ENCODE data around the gene SUSD4. TPM values are rescaled to one million over a fixed set of nuclear protein-coding genes. Genes with fewer than 3 reads are reported as not detected.

Gene SUSD4
- total RNA-seq, 1 experiment from 2014 or later: 31.4 TPM

GRCh38 chr1:223226271-223226670 is 137.7 kb downstream of the SUSD4 start:
- Mint-ChIP-seq H3K4me1 (ENCODE audit: low read depth, unreplicated experiment) (no peaks in the 10 kb centered on the region), H3K9me3 (ENCODE audit: unreplicated experiment) (no peaks in the 10 kb centered on the region), H3K4me3 (ENCODE audit: unreplicated experiment) (no peak overlapping the region), H3K27me3 (ENCODE audit: insufficient read depth, unreplicated experiment) (no peaks in the 10 kb centered on the region), H3K36me3 (ENCODE audit: insufficient read depth, unreplicated experiment) (peaks cover 14% of the 10 kb centered on the region), H3K27ac (ENCODE audit: unreplicated experiment) (no peak overlapping the region)
- Histone ChIP-seq H3K9me3 (no peaks in the 10 kb centered on the region), H3K4me3 (ENCODE audit: low read depth, low read length) (no peak overlapping the region), H3K27me3 (replicated peaks; ENCODE audit: control insufficient read depth, insufficient read depth, low read length) (no peaks in the 10 kb centered on the region), H3K36me3 (ENCODE audit: control insufficient read depth, insufficient read depth, low read length) (no peaks in the 10 kb centered on the region), H3K4me1 (no peaks in the 10 kb centered on the region)
- intact Hi-C loops (cut with micrococcal nuclease; ENCODE audit: unreplicated experiment): no loop called here
- POLR2A ChIA-PET: no interaction called here
- no peak for TF ChIP-seq CTCF (IDR thresholded peaks at IDR 0.05; ENCODE audit: insufficient read depth in 1 of 2, low read depth in 1 of 2, low read length in 1 of 2, severe bottlenecking in 1 of 2, unreplicated experiment in 1 of 2)
- DNase-seq: no peak
- no TSS peak for BruUV-seq (replicated peaks)
- CTCF ChIA-PET: no interaction called here

GRCh38 chr1:223225481-223225880 is 138.5 kb downstream of the SUSD4 start:
- BruUV-seq (replicated peaks): no TSS peak
- no peak overlapping the region for H3K4me3 Mint-ChIP-seq (ENCODE audit: unreplicated experiment)
- intact Hi-C loops (cut with micrococcal nuclease; ENCODE audit: unreplicated experiment): no loop called here
- no peak for TF ChIP-seq CTCF (IDR thresholded peaks at IDR 0.05; ENCODE audit: insufficient read depth in 1 of 2, low read depth in 1 of 2, low read length in 1 of 2, severe bottlenecking in 1 of 2, unreplicated experiment in 1 of 2)
- H3K36me3 ChIP-seq (ENCODE audit: control insufficient read depth, insufficient read depth, low read length): no peaks in the 10 kb centered on the region
- no peak overlapping the region for H3K27ac Mint-ChIP-seq (ENCODE audit: unreplicated experiment)
- no peaks in the 10 kb centered on the region for H3K9me3 ChIP-seq
- H3K9me3 Mint-ChIP-seq (ENCODE audit: unreplicated experiment): no peaks in the 10 kb centered on the region
- H3K4me1 Mint-ChIP-seq (ENCODE audit: low read depth, unreplicated experiment): no peaks in the 10 kb centered on the region
- no peaks in the 10 kb centered on the region for H3K27me3 Mint-ChIP-seq (ENCODE audit: insufficient read depth, unreplicated experiment)
- H3K27me3 ChIP-seq (replicated peaks; ENCODE audit: control insufficient read depth, insufficient read depth, low read length): no peaks in the 10 kb centered on the region
- H3K4me3 ChIP-seq (ENCODE audit: low read depth, low read length): no peak overlapping the region
- POLR2A ChIA-PET: no interaction called here
- DNase-seq: no peak
- peaks cover 22% of the 10 kb centered on the region for H3K36me3 Mint-ChIP-seq (ENCODE audit: insufficient read depth, unreplicated experiment)
- CTCF ChIA-PET: no interaction called here
- no peaks in the 10 kb centered on the region for H3K4me1 ChIP-seq

DNA sequence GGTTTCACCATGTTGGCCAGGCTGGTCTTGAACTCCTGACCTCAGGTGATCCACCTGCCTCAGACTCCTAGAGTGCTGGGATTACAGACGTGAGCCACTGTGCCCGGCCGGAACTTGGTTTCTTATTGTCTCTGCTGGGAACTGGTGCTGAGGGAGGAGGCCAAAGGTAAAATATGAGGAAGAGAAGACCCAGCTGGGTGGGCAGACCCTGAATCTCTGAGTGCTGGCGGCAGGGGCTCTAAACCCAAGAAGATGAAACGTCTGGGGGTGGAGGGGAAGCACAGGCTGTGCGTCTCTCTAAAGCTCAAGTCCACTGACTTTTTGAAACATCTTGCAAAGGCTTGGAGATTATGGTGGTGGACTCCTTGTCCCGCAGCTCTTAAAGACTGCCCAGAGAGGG is 138.9 kb downstream of the SUSD4 start:
- DNase-seq: no peak
- TF ChIP-seq CTCF (IDR thresholded peaks at IDR 0.05; ENCODE audit: insufficient read depth in 1 of 2, low read depth in 1 of 2, low read length in 1 of 2, severe bottlenecking in 1 of 2, unreplicated experiment in 1 of 2): no peak
- Histone ChIP-seq H3K4me1 (no peaks in the 10 kb centered on the region), H3K36me3 (ENCODE audit: control insufficient read depth, insufficient read depth, low read length) (no peaks in the 10 kb centered on the region), H3K9me3 (no peaks in the 10 kb centered on the region; the same call in 1 of the 2 replicates), H3K4me3 (ENCODE audit: low read depth, low read length) (no peak overlapping the region), H3K27me3 (replicated peaks; ENCODE audit: control insufficient read depth, insufficient read depth, low read length) (no peaks in the 10 kb centered on the region)
- POLR2A ChIA-PET: no interaction called here
- Mint-ChIP-seq H3K4me1 (ENCODE audit: low read depth, unreplicated experiment) (no peaks in the 10 kb centered on the region), H3K4me3 (ENCODE audit: unreplicated experiment) (no peak overlapping the region), H3K9me3 (ENCODE audit: unreplicated experiment) (peaks cover 3% of the 10 kb centered on the region), H3K27ac (ENCODE audit: unreplicated experiment) (no peak overlapping the region), H3K27me3 (ENCODE audit: insufficient read depth, unreplicated experiment) (no peaks in the 10 kb centered on the region), H3K36me3 (ENCODE audit: insufficient read depth, unreplicated experiment) (peaks cover 26% of the 10 kb centered on the region)
- intact Hi-C loops (cut with micrococcal nuclease; ENCODE audit: unreplicated experiment): no loop called here
- CTCF ChIA-PET: interaction anchor here (0.7 kb wide), 1 partner anchor 12 kb away, joined by 3 read pairs; no protein-coding TSS in a partner anchor
- BruUV-seq (replicated peaks): no TSS peak

Data from Caco-2 (cell line).